Retina (tissue), 1 donor: Measurements from ENCODE around the gene CP.
A peak's percentile ranks its signal among the peaks of the same experiment; 100 is the strongest.

ENCODE experiments used
- DNase-seq: peaks from one replicate; pipeline ENCODE4 v3.0.0-alpha.2; 2016

Gene CP

GRCh38 chr3:149180057-149180573 lies 41.5 kb downstream of the CP start:
- DNase-seq, result no peak

- no peak for DNase-seq
These were observed 42.4 kb downstream of the CP start for GRCh38 chr3:149179220-149179619.

- DNase-seq, result no peak
These were observed 44.5 kb downstream of the CP start for GRCh38 chr3:149177122-149177521.

- no peak for DNase-seq
These were observed 46.7 kb downstream of the CP start for GRCh38 chr3:149174901-149175300.

GRCh38 chr3:149170672-149171071 lies 51.0 kb downstream of the CP start:
- no peak for DNase-seq

- no peak for DNase-seq
These were observed 53.7 kb downstream of the CP start for GRCh38 chr3:149167898-149168297.

- DNase-seq, result no peak
These were observed 58.6 kb downstream of the CP start for GRCh38 chr3:149163066-149163465.

- DNase-seq, result no peak
These were observed 59.6 kb downstream of the CP start for GRCh38 chr3:149162007-149162406.

GRCh38 chr3:149160754-149161300 lies 60.8 kb downstream of the CP start:
- DNase-seq, result no peak

GRCh38 chr3:149153402-149153801 lies 68.2 kb downstream of the CP start:
- no peak for DNase-seq

GRCh38 chr3:149152420-149152819 lies 69.2 kb downstream of the CP start:
- DNase-seq, result no peak

- no peak for DNase-seq
These were observed 69.8 kb downstream of the CP start for GRCh38 chr3:149151843-149152242.

- no peak for DNase-seq
These were observed 71.2 kb downstream of the CP start for GRCh38 chr3:149150436-149150835.

- no peak for DNase-seq
These were observed 75.7 kb downstream of the CP start for GRCh38 chr3:149145974-149146373.

GRCh38 chr3:149145356-149145755 lies 76.3 kb downstream of the CP start:
- no peak for DNase-seq

GRCh38 chr3:149142682-149143081 lies 78.9 kb downstream of the CP start:
- no peak for DNase-seq

- peak; percentile 54 for DNase-seq
These were observed 87.1 kb downstream of the CP start for GRCh38 chr3:149134575-149134974.

GRCh38 chr3:149131589-149131988 lies 90.0 kb downstream of the CP start:
- DNase-seq, result no peak

GRCh38 chr3:149129326-149130205 lies 92.1 kb downstream of the CP start, which contains the start of gene HPS3:
Gene HPS3, plus strand, starts transcription at chr3:149129638. Its CDS starts 86 bp downstream, at chr3:149129724.
- DNase-seq, result peak; percentile 97

- no peak for DNase-seq
These were observed 92.8 kb downstream of the CP start for GRCh38 chr3:149128821-149129220.

GRCh38 chr3:149122721-149123578 lies 98.7 kb downstream of the CP start:
- no peak for DNase-seq
